GM19455 (cell line): ENCODE data around the gene CSKMT.

ENCODE experiments used
- ATAC-seq: cut with Tn5 transposase; IDR thresholded peaks from one replicate; pipeline ENCODE4 v1.9.1; 2021; ENCODE audit not compliant: unreplicated experiment

CSKMT gene

GRCh38 chr11:62715150-62716130 is 50.3 kb downstream of the CSKMT start:
- no peak for ATAC-seq

- ATAC-seq: no peak
These were observed 51.1 kb downstream of the CSKMT start for GRCh38 chr11:62716206-62716605.

- ATAC-seq: no peak
These were observed 51.7 kb downstream of the CSKMT start for GRCh38 chr11:62716816-62717215.
